Esophagus squamous epithelium (tissue), 4 donors: ENCODE measurements around the gene GPC6.

Experiments
- CTCF ChIP-seq, 6 experiments: fragments of 450-650 bp in 4 of 6; fragments of 200-600 bp in 2 of 6; sonication (generic) in 2 of 6; IDR thresholded peaks; one replicate each; pipeline ENCODE4 v1.5.1; 2016 to 2019; ENCODE audit warnings: antibody characterized with exemption in 6 of 6, mild to moderate bottlenecking in 4 of 6, moderate library complexity in 4 of 6
- POLR2A ChIP-seq, 4 donors: fragments of 450-650 bp; IDR thresholded peaks; one replicate each; pipeline ENCODE4 v1.6.1; 2017; ENCODE audit warnings: antibody characterized with exemption in 4 of 4, mild to moderate bottlenecking in 4 of 4, moderate library complexity in 3 of 4

- no peak for TF ChIP-seq CTCF (IDR thresholded peaks at IDR 0.05)
- no peak for TF ChIP-seq POLR2A (IDR thresholded peaks at IDR 0.05)
These were observed 978.3 kb downstream of the GPC6 start for GRCh38 chr13:94204946-94205345.
